UCSD-AML1 (cell line): Measurements from ENCODE around the gene LDHD.

Experiments
- DNase-seq: peaks from one replicate; lab custom pipeline; 2025; ENCODE audit not compliant: unreplicated experiment; lab: John Stamatoyannopoulos, UW

Gene LDHD

DNA sequence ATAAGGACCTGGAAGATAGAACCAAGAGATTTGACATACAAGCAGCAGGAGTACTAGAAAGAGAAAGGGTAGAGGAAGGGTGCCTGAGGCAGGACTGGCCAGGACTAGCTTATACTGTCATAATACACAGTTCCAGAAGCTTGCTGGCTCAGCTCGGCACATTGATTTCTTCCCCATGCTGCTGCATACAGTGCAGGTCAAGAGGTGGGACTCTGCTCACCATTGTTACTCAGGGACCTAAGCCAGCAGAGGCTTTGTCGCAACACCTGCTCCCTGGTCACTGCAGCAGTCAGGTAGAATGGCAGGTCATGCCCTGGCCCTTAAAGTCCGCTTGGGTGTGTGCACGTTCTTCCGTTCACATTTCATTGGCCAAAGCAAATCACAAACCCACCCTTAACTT is 32.8 kb downstream of the LDHD start:
- no peak for DNase-seq

DNA sequence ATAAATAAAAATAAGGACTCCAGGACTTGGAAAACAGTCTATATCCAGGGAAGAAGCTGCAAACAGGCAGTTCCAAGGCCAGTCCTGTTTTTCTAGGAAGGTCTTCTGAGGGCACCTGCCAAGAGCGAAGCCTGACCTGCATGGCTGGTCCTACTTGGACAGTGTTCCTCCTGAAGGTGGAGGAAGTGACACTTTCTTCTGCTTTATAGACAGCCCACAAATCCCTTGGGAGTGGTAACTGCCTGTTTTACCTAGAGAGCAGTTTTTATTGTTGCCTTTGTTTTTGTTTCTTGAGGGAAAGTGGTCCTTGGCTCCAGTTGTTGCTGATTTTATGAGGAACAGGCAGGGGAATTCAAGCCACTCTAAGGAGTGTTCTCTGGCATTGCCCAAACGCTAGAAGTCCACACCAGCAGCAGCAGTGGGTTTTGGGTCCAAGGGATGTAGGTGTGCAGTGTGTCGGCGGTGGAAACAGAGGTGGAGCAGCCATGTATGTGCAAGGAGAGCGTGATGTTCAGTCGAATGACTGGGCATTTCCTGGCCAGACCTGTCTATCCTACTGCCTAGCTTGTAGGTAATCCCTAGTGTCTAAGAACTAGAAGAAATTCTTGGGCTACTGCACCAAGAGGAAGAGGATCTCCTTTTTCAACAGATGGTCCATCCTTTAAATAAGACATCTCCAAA is 35.3 kb downstream of the LDHD start:
- DNase-seq = no peak

DNA sequence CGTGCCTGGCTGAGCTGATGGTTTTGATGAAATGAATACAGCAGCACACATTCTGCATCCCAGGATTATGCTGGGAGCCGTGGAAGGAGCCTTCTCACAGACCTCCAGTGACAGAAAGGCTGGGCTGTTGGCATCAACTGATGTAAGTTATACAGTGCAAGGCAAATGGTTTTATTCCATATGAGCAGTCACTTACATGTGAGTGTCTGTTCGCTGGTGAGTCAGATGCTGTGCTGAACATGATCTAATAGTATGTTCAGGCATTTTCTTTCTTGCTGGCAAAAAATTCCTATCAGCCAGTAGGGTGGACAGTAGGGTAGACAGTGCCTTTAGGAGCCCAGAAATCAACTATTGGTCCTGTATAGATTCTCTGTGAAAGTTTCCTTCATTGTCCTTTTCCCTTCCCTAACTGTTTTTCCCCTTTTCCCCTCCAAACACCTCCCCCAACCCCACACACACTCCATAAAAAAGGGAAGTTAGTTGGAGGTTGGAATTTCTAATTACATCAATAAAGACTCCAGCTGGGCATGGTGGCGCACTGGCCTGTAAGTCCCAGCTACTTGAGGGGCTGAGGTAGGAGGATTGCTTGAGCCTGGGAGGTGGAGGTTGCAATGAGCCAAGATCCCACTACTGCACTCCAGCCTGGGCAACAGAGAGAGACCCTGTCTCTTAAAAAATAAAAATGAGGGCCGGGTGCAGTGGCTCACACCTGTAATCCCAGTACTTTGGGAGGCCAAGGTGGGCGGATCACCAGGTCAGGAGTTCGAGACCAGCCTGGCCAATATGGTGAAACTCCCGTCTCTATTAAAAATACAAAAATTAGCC is 36.2 kb downstream of the LDHD start:
- DNase-seq = no peak

DNA sequence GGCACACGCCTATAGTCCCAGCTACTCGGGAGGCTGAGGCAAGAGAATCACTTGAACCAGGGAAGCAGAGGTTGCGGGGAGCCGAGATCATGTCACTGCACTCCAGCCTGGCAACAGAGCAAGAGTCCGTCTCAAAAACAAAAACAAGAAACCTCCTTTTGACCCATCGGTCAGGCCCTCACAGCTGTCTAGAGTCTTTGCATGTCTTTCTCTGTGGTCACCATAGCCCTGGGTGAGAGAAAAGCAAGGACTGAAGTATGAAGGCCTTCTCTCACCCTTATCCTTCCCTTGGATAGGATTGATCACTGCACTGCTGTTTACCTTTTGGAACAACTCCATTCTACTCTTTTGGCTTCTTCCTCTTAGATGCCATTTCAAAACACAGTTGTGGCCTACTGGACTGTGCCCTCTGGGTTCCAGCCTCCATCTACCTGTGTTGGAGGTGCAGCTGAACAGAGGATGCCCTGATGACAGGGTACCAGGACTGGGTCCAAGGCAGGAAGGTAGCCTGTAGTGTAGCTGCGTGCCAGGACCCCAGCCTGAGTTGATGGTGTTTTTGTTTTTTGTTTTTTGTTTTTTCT is 37.1 kb downstream of the LDHD start:
- no peak for DNase-seq

DNA sequence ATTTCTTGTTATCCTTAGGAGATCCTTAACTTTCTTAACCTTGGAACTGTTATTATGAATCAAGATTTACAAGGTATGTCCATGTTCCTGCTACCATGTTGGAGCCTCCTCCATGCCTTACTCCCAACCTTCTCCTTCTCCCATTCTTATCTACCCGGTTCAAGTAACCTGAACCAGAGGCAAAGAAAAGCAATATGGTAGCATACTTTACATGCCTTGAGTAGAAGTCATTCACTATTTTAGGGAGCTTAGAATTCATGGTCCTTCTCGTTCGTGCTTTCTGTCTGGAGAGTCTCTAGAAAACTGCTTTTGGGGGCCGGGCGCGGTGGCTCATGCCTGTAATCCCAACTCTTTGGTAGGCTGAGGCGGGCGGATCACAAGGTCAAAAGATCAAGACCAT is 37.7 kb downstream of the LDHD start:
- no peak for DNase-seq

DNA sequence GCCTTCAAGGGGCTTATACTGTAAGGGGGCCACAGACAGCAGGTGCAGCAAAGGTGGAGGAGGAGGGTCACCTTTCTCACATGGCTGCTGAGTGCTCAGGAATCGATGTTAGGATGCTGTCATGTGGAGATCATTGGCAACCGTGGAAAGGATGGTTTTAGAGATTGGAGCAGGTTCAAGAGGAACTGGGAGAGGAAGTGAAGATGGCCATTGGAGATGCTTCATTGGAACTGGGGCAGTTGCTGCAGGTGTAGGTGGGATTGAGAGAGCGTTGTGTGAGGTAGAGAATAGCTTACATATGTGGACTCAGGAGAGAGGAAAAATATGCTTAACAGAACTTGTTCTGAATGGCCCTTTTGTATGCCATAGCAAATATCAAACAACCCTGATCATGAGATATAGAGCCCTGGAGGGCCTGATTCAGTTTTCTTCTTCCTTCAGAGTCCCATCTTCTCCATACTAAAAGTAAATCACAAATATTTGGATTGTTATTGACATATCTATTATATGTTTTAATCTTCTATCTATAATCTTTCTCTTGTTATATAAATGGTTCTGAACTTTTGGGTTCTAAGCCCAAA is 40.8 kb downstream of the LDHD start:
- no peak for DNase-seq

DNA sequence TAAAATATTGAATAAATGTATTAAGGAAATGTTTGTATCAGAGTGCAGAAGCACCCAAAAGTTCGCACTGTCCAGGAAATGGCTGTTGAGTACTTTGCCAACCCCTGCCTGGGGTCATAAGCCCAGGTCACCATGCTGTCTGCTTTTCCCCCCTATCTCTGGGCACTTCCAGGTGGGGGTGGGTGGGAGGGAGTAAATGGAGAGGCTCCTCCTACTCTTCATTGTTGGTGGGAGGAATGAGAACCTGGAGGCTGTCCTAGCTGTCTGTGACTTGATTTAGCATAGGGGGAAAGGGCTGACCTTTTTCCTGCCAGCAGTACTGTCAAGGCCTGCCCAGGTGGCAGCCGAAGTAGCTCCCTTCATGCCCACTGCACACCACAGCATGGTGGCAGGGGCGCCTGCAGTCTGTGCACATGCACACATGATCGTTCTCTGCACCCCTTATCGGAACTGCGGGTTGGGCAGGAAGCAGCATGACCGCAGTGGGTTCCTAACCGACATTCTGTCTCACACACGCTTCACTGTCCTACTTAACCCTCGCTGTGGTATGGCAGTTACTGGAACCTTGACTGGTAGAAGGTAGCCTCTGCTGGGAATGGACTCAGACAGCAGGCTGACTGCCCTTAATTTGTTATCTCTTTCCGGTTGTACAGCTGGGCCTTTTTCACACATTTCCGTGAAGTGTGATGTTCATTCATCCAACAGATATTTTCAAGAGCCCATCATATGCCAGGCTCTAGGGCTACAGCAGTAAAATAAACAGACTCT is 41.5 kb downstream of the LDHD start:
- peak; percentile 91 for DNase-seq

DNA sequence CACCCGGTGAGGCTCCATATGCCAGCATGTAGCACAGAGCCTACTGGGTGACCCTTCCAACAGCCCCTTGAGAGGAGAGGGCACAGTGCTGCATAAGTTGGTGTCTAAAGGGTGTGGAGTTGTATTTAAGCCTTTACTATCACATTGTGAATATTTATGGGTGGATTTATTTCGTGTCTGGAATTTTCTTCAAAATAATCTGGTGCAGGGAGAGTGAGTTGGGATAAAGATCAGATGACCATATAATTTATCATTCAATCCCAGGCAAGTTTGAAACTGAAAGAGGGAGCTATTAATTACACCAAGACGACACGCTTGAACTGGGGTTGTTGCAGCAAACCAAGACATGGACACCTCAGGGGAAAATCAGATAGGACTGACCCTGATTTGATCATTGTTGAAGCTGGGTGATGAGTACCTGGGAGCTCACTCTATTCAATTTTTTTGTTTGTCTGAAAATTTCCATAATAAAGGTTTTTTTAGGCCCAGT is 42.2 kb downstream of the LDHD start:
- no peak for DNase-seq

DNA sequence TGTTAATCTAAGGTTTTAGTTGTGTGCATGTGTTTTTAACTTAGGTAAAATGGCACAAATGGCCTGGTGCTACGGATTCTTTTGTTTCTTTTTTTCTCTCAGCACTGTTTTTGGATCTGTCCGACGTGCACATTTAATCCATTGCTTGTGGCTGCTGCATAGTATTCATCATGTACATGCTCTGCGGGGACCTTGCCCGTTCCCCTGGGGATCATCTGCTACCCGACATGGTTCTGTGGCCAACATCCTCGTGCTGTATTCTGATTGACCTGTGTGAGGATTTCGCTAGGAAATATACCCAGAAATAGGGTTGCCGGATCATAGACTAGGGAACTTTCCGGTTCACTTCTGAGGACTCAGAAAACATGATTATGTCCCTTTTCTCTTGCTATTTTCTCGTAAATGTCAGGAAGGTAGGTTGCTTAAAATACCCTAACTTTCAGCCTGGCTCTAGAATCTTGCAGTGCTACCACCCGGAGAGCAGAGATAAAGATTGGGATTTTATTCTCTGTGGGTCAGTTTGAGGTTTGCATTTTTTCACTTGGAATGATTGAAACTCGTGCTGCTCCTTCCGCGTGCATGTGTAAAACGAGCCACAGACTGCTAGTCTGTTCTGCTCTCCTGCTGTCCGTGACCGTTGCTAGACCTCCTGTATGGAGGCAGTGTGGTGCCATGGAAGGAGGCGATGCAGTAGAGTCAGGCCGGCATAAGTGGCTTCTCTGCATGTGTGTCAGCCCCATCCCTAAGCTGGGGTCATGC is 42.9 kb downstream of the LDHD start:
- no peak for DNase-seq

DNA sequence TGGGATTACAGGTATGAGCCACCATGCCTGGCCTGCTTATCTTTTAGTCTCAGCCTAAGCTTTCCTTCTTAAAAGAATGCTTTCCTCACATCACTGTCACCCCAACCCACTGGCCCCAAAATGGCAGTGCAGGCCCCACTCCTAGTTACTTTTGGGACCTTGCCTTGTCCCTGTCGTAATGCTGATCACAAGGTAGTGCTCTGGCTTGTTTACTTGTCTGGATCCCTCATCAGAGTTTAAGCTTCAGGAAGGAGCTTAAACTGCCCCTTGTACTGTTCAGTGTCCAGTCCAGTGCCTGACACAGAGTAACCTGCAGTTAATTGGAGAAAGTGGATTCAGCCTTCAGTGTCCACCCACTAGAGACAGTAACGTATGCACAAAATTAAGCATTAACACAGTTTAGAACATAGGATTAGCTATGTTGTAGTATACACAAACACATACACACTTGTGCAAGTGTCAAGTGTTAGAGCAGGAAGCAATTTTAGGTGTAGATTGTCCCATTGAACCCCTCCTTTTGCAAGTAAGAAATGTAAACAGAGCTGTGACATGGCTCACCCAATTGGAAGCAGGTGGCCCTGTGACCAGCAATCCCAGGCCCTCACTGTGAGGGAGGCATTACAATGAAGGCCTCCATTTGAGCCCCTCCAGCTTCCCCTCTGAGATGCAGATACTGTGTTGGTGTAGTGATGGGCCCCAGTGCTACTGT is 44.2 kb downstream of the LDHD start:
- DNase-seq = no peak

DNA sequence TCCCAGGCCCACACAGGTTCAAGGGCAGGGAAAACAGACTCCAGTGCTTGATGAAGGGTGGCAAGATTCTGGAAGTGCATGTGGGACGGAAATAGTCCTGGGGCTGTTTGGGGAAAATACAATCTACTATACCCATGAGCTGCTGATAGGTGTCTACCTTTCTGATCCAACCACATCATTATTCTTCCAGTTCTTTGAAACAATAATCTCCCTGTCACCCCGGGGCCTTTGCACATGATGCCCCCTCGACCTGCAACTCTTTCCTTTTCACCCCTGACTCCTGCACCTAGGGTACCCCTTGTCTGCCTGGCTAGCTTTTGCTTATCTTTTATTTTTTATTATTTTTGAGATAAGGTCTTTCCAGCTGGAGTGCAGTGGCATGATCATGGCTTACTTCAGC is 45.0 kb downstream of the LDHD start:
- no peak for DNase-seq

DNA sequence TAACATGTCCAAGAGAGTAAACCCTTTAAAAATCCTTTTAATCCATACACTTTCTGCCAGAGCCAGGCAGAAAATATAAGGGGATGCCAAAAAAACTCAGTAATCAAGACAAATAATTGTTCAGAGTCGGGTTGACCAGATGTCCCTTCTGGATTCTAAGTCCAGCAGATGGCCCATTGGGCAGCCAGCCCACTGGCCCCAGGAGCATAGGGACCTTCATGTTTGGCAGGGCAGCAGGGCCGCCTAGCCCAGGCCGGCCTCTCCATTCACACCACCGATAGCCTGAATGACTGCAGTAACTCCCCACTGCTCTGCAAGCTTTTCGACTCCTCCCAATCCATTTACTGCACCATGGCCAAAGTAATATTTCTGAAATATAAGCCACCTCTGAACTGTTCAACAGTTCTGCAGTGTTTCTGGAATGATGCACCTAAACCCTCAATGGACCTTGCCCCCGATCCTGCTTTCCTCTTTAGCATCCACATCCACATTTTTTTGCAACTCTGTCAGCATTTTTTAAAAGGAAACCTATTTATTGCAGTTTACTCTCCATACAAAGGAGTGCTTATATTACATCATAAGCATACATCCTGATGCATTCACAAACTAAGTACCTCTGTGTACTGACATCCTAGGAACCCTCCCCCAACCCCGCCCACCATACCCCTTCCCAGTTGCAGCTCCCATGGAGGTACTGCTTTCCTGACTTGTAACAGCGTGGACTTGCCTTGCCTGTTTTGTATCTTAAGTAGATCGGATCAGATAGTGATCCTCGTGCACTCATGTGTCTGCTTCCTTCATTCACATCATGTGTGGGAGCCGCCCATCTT is 46.4 kb downstream of the LDHD start:
- no peak for DNase-seq

DNA sequence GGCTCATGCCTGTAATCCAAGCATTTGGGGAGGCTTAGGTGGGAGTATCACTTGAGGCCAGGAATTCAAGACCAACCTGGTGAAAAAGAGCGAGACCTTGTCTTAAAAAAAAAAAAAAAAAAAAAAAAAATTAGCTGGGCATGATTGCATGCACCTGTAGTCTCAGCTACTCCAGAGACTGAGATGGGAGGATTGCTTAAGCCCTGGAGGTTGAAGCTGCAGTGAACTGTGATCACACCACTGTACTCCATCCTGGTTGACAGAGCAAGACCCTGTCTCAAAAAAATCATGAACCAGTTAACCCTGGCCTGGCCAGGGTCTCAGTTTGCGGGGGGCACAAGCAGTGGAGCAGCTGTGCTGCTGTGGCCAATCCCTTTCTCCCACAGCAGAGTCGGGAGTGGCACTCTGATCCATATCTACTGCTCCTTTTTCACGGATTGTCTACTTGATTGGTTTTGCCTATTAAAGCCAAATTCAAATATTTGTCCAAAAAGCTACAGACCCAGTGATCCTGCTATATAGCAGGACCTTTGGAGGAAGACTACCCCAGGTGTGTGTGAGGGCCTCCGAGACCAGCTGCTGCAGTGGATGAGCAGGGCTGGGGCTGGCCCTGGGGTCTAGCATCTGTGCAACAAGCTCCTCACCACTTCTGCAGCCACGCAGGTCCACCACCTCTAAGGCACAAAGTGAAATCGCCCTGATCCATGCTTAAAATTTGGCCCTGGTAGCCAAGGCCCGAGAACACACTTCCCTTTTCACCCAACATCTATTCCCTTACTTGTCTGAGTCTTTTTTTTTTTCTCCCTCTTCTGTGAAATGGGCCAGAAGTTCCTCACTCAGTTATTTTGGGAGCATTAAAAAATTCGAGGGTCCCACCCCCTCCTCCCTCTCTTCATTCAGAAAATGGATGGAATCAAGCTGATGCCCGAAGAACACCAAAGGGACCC is 48.2 kb downstream of the LDHD start:
- DNase-seq = no peak

DNA sequence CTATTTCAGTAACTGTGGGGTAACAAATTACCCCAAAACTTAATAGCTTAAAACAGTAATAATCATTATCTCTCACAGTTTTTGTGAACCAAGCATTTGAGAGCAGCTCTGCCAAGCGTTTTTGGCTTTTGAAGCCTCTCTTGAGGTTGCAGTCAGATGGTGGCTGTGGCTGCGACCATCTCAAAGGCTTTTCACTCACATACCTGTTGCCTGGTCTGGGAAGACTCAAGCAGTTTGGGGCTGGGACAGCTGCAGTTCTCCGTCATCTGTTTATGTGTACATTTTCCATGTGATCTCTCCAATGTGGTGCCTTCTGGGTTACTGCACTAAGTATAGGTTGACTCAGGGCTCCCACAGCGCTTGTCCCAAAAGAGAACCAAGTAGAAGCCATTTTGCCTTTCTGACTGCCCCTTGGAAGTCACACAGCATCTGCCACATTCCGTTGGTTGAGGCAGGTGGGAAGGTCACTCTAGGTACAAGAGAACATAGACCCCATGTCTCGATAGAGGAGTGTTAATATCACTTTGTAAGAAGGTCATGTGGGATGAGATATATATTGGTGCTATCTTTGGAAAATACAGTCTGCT is 49.6 kb downstream of the LDHD start:
- DNase-seq = no peak

DNA sequence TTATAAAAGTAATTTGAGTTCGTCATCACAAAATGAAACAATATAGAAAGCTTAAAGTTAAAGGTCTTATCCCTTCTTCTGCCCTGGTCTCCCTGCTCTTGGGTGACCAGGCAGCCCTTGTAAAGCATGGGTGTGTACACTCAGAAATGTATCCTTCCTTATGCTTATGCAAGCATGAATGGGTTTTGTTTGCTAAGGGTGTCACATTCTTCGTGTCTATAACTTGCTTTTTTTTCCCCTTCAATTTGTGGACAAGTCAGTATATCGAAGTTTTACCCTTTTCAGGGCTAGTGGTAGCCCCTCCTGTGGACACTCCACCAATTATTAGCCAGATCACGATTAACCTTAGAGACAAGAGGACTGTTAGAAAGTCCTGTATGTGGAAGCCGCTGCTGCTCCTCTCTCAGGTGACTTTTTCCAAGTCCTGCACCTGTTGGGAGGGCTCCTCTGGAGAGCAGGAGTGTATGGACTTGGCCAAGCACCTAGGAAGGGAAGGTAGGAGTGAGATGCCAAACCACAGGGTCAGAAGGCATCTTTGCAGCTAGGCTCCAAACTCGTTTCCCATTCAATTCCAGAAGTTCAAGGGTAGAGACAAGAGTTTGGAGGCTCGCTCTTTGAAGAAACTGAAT is 50.9 kb downstream of the LDHD start:
- DNase-seq = no peak

DNA sequence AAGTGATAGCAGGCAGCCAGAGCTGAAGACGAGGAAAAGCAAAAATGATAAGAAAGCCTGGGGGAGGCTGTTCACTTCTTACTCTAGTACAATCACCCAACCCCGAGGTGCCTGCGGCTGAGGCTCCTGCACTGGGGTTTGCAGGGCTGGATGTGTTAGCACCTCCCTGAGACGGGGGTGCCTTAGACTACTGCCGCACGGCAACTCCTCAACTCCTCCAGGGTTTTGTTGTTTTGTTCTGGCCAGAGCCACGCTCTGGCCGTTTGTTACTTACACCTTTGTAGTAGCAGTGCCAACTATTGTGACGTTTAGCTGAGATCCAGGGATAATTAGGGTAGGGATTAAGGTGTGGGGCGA is 51.5 kb downstream of the LDHD start:
- no peak for DNase-seq
